Mononuclear cell (primary cell): ENCODE measurements around the gene SPAG16. TPM values are rescaled to one million over a fixed set of nuclear protein-coding genes. Genes with fewer than 3 reads are reported as not detected.
"Not testable (repeated sequence)": the region's sequence is repeated elsewhere in the genome, so short reads cannot be mapped to it uniquely, and the experiment has no call there.

ENCODE experiments used
- H3K27me3 ChIP-seq: 2 replicates; pipeline ENCODE4 v1.6.0; 2011; ENCODE audit warnings: low read length, control low read depth; ENCODE audit not compliant: insufficient read depth
- H3K4me1 ChIP-seq: 2 replicates; pipeline ENCODE4 v1.5.1; 2011; ENCODE audit warnings: mild to moderate bottlenecking, low read length, control low read depth; ENCODE audit not compliant: insufficient read depth
- H3K4me3 ChIP-seq: 2 replicates; pipeline ENCODE4 v1.5.1; 2011; ENCODE audit warnings: mild to moderate bottlenecking, low read length, moderate library complexity
- H3K9me3 ChIP-seq: 2 replicates; pipeline ENCODE4 v1.5.1; 2011; ENCODE audit warnings: low read depth, mild to moderate bottlenecking, control low read depth, low read length
- total RNA-seq: library from RNA; depleted of rRNA; stranded (reverse); fragments of >200 nt; gene quantifications from one replicate; pipeline ENCODE4 v1.2.3, GENCODE V29; 2012

Gene SPAG16
- total RNA-seq, 1 donor: 9.8 TPM

GRCh38 chr2:213640738-213641425, 356.6 kb downstream of the SPAG16 start:
- Histone ChIP-seq H3K9me3 (no peaks in the 10 kb centered on the region), H3K4me3 (no peak overlapping the region), H3K4me1 (no peaks in the 10 kb centered on the region), H3K27me3 (no peaks in the 10 kb centered on the region)

DNA sequence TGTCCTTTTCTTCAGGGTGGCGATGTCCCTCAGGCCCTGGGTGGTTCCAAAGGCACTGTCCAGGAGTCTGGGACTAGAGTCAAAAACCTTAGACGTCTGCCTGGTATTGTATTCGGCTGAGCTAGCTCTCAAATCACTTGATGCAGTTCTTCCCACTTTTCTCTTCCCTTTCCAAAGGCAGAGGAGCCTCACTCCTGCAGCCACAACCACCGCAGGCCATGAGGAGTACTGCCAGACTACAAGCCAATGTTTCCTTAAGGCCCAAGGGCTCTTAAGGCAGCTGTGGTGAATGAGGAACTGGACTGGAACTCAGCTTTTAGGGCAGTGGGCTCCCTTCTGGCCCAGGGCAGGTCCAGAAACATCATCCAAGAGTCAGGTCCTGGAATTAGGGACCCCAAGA, 360.7 kb downstream of the SPAG16 start:
- no peaks in the 10 kb centered on the region for H3K4me1 ChIP-seq
- H3K4me3 ChIP-seq: no peak overlapping the region
- H3K9me3 ChIP-seq: no peaks in the 10 kb centered on the region
- H3K27me3 ChIP-seq: no peaks in the 10 kb centered on the region

- H3K27me3 ChIP-seq: no peaks in the 10 kb centered on the region
- H3K4me1 ChIP-seq: no peaks in the 10 kb centered on the region
- H3K9me3 ChIP-seq: no peaks in the 10 kb centered on the region
- H3K4me3 ChIP-seq: no peak overlapping the region
Observed at GRCh38 chr2:213649176-213649575, 364.9 kb downstream of the SPAG16 start.

DNA sequence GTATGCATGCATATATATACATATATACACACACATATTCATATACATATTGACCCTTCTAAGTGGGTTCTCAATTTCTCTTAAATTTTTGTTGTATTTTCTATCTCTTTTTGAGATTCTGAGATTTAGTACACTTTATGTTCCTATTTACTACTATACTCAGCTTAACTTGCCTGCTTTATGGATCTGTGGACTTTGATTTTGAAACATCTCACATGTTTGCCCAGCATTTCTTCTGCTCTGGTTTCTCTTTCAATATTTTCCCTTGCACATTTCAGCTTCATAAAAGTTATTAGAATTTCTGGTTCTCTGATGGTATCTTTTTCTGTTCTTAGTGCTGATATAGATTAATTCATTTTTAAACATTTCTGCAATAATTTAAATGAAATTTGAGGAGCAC, 380.6 kb downstream of the SPAG16 start:
- Histone ChIP-seq H3K4me1 (no peaks in the 10 kb centered on the region), H3K27me3 (no peaks in the 10 kb centered on the region), H3K4me3 (no peak overlapping the region), H3K9me3 (no peaks in the 10 kb centered on the region)

DNA sequence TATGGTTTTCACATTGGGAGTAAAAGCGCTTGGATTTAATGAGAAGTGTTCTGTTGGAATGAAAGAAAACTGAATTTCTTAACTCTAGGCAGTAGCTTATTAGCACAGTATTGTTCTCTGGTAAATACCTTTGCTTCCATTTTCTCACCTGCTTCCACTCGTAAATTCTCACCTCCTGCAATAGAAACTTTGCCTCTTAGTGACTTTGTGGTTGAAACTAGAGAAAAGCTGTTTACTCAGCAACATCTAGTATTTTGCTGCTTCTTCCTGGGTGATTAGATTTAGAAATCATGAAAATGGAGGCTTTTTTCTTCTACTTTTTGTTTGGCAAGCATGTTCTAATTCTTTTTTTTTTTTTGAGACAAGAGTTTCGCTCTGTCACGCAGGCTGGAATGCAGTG, 385.4 kb downstream of the SPAG16 start:
- Histone ChIP-seq H3K27me3 (no peaks in the 10 kb centered on the region), H3K4me3 (no peak overlapping the region), H3K9me3 (no peaks in the 10 kb centered on the region), H3K4me1 (no peaks in the 10 kb centered on the region)

GRCh38 chr2:213678437-213679218, 394.4 kb downstream of the SPAG16 start:
- H3K27me3 ChIP-seq: no peaks in the 10 kb centered on the region
- H3K4me3 ChIP-seq: no peak overlapping the region
- H3K4me1 ChIP-seq: no peaks in the 10 kb centered on the region
- H3K9me3 ChIP-seq: no peaks in the 10 kb centered on the region

DNA sequence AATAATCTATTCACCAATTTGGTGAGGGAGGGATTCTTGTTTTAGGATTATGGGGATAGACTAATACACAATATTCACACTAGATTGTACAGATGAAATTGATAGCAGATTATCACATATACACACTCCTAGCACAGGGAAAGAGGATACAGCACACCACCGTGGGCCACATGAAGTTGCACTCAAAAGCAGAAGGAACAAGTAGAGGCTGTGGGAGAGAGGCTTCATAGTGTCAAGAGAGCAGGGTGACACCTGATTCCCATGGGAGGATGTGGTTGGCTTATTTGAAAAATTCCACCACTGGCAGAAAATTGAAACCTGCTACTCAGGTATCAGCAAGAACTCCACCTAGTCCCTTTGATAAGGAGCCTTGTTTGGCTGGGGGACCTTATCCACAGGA, 395.6 kb downstream of the SPAG16 start:
- no peaks in the 10 kb centered on the region for H3K27me3 ChIP-seq
- no peaks in the 10 kb centered on the region for H3K9me3 ChIP-seq
- H3K4me3 ChIP-seq: no peak overlapping the region
- H3K4me1 ChIP-seq: no peaks in the 10 kb centered on the region

GRCh38 chr2:213682276-213682675, 398.0 kb downstream of the SPAG16 start:
- H3K4me1 ChIP-seq: no peaks in the 10 kb centered on the region
- no peaks in the 10 kb centered on the region for H3K9me3 ChIP-seq
- no peaks in the 10 kb centered on the region for H3K27me3 ChIP-seq
- H3K4me3 ChIP-seq: no peak overlapping the region

- no peaks in the 10 kb centered on the region for H3K9me3 ChIP-seq
- no peaks in the 10 kb centered on the region for H3K4me1 ChIP-seq
- no peak overlapping the region for H3K4me3 ChIP-seq
- no peaks in the 10 kb centered on the region for H3K27me3 ChIP-seq
Observed at GRCh38 chr2:213688133-213688532, 403.9 kb downstream of the SPAG16 start.

DNA sequence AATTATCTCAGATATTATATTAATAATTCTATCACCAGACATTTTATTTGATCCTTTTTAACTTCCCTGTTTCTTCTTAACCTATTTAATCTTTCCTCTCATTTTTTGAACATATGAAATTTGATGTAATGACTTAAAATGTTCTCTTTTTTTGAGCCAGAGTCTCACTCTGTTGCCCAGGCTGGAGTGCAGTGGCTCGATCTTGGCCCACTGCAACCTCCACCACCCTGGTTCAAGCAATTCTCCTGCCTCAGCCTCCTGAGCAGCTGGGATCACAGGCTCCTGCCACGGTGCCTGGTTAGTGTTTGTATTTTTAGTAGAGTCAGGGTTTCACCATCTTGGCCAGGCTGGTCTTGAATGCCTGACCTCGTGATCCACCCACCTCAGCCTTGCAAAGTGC, 404.6 kb downstream of the SPAG16 start:
- not testable (repeated sequence) for H3K27me3 ChIP-seq, H3K4me3 ChIP-seq, H3K9me3 ChIP-seq, H3K4me1 ChIP-seq

DNA sequence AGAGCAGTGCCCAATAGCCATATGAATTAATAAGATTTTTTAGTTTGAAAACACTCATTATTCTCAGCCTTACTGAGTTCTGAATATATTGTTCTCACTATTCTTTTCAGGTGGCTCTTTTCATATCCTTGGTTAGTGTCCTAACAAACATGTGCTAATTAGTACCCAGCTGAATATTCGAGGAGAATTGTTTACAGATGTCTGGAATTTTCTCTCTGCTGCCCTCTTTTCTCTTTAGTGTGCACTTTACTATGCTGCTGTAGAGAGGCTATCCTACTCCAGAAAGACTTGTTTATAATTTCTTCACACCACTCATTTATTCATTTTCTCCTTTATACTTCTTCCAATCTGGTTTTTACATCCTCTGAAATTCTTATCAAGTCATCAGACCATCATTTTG, 405.3 kb downstream of the SPAG16 start:
- H3K9me3 ChIP-seq: no peaks in the 10 kb centered on the region
- no peaks in the 10 kb centered on the region for H3K4me1 ChIP-seq
- no peaks in the 10 kb centered on the region for H3K27me3 ChIP-seq
- no peak overlapping the region for H3K4me3 ChIP-seq

DNA sequence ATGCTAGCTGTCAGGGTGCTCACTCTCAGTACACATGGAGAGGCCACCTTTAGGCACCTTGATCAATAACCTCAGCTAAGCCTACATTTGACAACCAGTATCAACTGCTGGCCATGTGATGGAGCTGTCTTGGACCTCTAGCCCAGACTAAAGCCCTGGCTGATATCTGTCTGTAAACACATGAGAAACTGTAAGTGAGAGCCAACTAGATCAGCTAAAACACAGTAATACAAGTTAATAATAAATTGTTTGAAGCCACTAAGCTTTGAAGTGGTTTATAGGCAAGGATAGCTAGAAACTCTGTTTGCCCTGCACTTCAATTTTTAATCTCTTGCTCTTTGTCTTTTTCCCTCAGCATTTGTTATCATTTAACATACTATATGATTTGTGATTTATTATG, 407.1 kb downstream of the SPAG16 start:
- no peaks in the 10 kb centered on the region for H3K4me1 ChIP-seq
- no peaks in the 10 kb centered on the region for H3K27me3 ChIP-seq
- no peak overlapping the region for H3K4me3 ChIP-seq
- no peaks in the 10 kb centered on the region for H3K9me3 ChIP-seq

GRCh38 chr2:213696442-213696841, 412.2 kb downstream of the SPAG16 start:
- Histone ChIP-seq H3K27me3 (no peaks in the 10 kb centered on the region), H3K4me3 (no peak overlapping the region), H3K4me1 (no peaks in the 10 kb centered on the region), H3K9me3 (no peaks in the 10 kb centered on the region)

- not testable (repeated sequence) for H3K9me3 ChIP-seq, H3K4me3 ChIP-seq
Observed at GRCh38 chr2:213701365-213701764, 417.1 kb downstream of the SPAG16 start.

GRCh38 chr2:213703406-213704098, 419.3 kb downstream of the SPAG16 start:
- no peaks in the 10 kb centered on the region for H3K27me3 ChIP-seq
- no peaks in the 10 kb centered on the region for H3K4me1 ChIP-seq
- no peaks in the 10 kb centered on the region for H3K9me3 ChIP-seq
- H3K4me3 ChIP-seq: no peak overlapping the region

More at GRCh38 chr2:213701365-213701764, 417.1 kb downstream of the SPAG16 start:
- not testable (repeated sequence) for H3K4me1 ChIP-seq, H3K27me3 ChIP-seq
